BLaER1 treated with 17β-estradiol and CSF1 and Interleukin-3, amounts not matched to agents 10 nM and 100 nM (cell line): ENCODE measurements around the gene PPP1R36.
A peak's percentile ranks its signal among the peaks of the same experiment; 100 is the strongest.

Source experiments
- H3K27ac ChIP-seq, 11 experiments: shearing (Covaris generic); formaldehyde crosslinking; 2 replicates each; pipeline ENCODE4 v1.8.1; 2022
- H3K27me3 ChIP-seq, 11 experiments: shearing (Covaris generic); formaldehyde crosslinking; 2 replicates each; pipeline ENCODE4 v1.8.1; 2022
- H3K36me3 ChIP-seq, 11 experiments: shearing (Covaris generic); formaldehyde crosslinking; 2 replicates each; pipeline ENCODE4 v1.8.1; 2022
- H3K4me1 ChIP-seq, 10 experiments: shearing (Covaris generic); formaldehyde crosslinking; 2 replicates each; pipeline ENCODE4 v1.8.1; 2022
- H3K4me2 ChIP-seq, 11 experiments: shearing (Covaris generic); formaldehyde crosslinking; 2 replicates each; pipeline ENCODE4 v1.8.1; 2022
- H3K4me3 ChIP-seq, 10 experiments: shearing (Covaris generic); formaldehyde crosslinking; 2 replicates each; pipeline ENCODE4 v1.8.1; 2022
- H3K9ac ChIP-seq, 11 experiments: shearing (Covaris generic); formaldehyde crosslinking; 2 replicates each; pipeline ENCODE4 v1.8.1; 2022
- H3K9me3 ChIP-seq, 11 experiments: shearing (Covaris generic); formaldehyde crosslinking; replicated peaks in 1 of 11; 2 replicates each; pipeline ENCODE4 v1.8.1; 2022
- H4K20me1 ChIP-seq, 11 experiments: shearing (Covaris generic); formaldehyde crosslinking; 2 replicates each; pipeline ENCODE4 v1.8.1; 2022
- Cebpa-rat ChIP-seq, 11 experiments: shearing (Covaris generic); IDR thresholded peaks; 2 replicates each; pipeline ENCODE4 v1.8.1; 2022

The PPP1R36 gene

DNA sequence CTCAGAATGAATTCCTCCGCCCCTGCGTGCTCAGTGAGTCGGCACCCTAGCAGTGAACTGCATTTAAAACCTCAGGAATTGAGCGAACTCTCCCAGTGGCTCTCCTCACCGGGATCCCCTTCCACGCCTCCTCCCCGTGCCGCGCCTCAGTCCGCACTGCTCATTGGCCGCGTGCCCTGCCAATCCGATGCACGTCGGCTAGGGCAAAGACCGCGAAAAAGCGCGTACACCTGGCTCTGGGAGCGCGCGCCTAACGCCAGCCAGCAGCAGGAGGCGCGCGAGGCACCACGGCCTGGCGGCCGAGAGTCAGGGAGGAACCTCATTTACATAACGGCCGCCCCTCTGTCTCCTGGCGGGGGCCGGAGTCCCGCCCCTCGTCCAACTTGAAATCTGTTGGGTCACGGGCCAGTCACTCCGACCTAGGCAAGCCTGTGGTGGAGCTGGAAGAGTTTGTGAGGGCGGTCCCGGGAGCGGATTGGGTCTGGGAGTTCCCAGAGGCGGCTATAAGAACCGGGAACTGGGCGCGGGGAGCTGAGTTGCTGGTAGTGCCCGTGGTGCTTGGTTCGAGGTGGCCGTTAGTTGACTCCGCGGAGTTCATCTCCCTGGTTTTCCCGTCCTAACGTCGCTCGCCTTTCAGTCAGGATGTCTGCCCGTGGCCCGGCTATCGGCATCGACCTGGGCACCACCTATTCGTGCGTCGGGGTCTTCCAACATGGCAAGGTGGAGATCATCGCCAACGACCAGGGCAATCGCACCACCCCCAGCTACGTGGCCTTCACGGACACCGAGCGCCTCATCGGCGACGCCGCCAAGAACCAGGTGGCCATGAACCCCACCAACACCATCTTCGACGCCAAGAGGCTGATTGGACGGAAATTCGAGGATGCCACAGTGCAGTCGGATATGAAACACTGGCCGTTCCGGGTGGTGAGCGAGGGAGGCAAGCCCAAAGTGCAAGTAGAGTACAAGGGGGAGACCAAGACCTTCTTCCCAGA is 9.3 kb upstream of the PPP1R36 start, which contains the start of gene HSPA2:
TSS of gene HSPA2 (plus strand) at position 534 of the 995 bp plus-strand sequence. CDS start at position 643, 109 bp downstream.
- no peak for TF ChIP-seq Cebpa-rat (IDR thresholded peaks at IDR 0.05)
- H3K9ac ChIP-seq = peak within 1 kb of the TSS; percentile 71 to 85 (median 81)
- H3K4me1 ChIP-seq = peaks cover 6 to 15% (median 10%) of the 10 kb centered on the region in 10 experiments
- no peaks in the 10 kb centered on the region for H3K27me3 ChIP-seq
- H3K27ac ChIP-seq = peak within 1 kb of the TSS; percentile 55 to 84 (median 80)
- H3K9me3 ChIP-seq = peaks cover 20 to 25% (median 23%) of the 10 kb centered on the region in 11 experiments
- H3K4me3 ChIP-seq = peak within 1 kb of the TSS; percentile 56 to 74 (median 66)
- peaks cover 0 to 3% (median 0%) of the 10 kb centered on the region in 11 experiments; a peak in 1 of 22 replicates for H4K20me1 ChIP-seq
- H3K4me2 ChIP-seq = peak within 1 kb of the TSS; percentile 74 to 92 (median 85)
- peaks cover 0 to 10% (median 0%) of the 10 kb centered on the region in 11 experiments; a peak in 3 of 22 replicates for H3K36me3 ChIP-seq

DNA sequence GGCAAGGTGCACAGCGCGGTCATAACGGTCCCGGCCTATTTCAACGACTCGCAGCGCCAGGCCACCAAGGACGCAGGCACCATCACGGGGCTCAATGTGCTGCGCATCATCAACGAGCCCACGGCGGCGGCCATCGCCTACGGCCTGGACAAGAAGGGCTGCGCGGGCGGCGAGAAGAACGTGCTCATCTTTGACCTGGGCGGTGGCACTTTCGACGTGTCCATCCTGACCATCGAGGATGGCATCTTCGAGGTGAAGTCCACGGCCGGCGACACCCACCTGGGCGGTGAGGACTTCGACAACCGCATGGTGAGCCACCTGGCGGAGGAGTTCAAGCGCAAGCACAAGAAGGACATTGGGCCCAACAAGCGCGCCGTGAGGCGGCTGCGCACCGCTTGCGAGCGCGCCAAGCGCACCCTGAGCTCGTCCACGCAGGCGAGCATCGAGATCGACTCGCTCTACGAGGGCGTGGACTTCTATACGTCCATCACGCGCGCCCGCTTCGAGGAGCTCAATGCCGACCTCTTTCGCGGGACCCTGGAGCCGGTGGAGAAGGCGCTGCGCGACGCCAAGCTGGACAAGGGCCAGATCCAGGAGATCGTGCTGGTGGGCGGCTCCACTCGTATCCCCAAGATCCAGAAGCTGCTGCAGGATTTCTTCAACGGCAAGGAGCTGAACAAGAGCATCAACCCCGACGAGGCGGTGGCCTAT is 8.3 kb upstream of the PPP1R36 start:
- no peak for TF ChIP-seq Cebpa-rat (IDR thresholded peaks at IDR 0.05)
- no peaks in the 10 kb centered on the region for H3K27me3 ChIP-seq
- peaks cover 0 to 10% (median 0%) of the 10 kb centered on the region in 11 experiments; a peak in 3 of 22 replicates for H3K36me3 ChIP-seq
- no peak overlapping the region for H3K27ac ChIP-seq
- peak overlapping the region in 9 of 10 experiments; percentile 52 to 74 (median 66); a peak in 11 of 20 replicates for H3K4me3 ChIP-seq
- H4K20me1 ChIP-seq = peaks cover 0 to 2% (median 0%) of the 10 kb centered on the region in 11 experiments; a peak in 1 of 22 replicates
- peak overlapping the region in 2 of 11 experiments; percentile 44 to 86; a peak in 1 of 22 replicates for H3K4me2 ChIP-seq
- peaks cover 20 to 25% (median 23%) of the 10 kb centered on the region in 11 experiments for H3K9me3 ChIP-seq
- no peak overlapping the region for H3K9ac ChIP-seq
- peaks cover 6 to 15% (median 10%) of the 10 kb centered on the region in 10 experiments for H3K4me1 ChIP-seq

DNA sequence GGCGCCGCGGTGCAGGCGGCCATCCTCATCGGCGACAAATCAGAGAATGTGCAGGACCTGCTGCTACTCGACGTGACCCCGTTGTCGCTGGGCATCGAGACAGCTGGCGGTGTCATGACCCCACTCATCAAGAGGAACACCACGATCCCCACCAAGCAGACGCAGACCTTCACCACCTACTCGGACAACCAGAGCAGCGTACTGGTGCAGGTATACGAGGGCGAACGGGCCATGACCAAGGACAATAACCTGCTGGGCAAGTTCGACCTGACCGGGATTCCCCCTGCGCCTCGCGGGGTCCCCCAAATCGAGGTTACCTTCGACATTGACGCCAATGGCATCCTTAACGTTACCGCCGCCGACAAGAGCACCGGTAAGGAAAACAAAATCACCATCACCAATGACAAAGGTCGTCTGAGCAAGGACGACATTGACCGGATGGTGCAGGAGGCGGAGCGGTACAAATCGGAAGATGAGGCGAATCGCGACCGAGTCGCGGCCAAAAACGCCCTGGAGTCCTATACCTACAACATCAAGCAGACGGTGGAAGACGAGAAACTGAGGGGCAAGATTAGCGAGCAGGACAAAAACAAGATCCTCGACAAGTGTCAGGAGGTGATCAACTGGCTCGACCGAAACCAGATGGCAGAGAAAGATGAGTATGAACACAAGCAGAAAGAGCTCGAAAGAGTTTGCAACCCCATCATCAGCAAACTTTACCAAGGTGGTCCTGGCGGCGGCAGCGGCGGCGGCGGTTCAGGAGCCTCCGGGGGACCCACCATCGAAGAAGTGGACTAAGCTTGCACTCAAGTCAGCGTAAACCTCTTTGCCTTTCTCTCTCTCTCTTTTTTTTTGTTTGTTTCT is 7.6 kb upstream of the PPP1R36 start:
- peaks cover 6 to 15% (median 10%) of the 10 kb centered on the region in 10 experiments for H3K4me1 ChIP-seq
- peaks cover 20 to 25% (median 23%) of the 10 kb centered on the region in 11 experiments for H3K9me3 ChIP-seq
- TF ChIP-seq Cebpa-rat (IDR thresholded peaks at IDR 0.05) = no peak
- H3K36me3 ChIP-seq = peaks cover 0 to 10% (median 0%) of the 10 kb centered on the region in 11 experiments; a peak in 3 of 22 replicates
- no peak overlapping the region for H3K4me2 ChIP-seq
- no peaks in the 10 kb centered on the region for H3K27me3 ChIP-seq
- peak overlapping the region in 1 of 10 experiments; percentile 66; a peak in 1 of 20 replicates for H3K4me3 ChIP-seq
- no peak overlapping the region for H3K27ac ChIP-seq
- H3K9ac ChIP-seq = no peak overlapping the region
- no peaks in the 10 kb centered on the region for H4K20me1 ChIP-seq

DNA sequence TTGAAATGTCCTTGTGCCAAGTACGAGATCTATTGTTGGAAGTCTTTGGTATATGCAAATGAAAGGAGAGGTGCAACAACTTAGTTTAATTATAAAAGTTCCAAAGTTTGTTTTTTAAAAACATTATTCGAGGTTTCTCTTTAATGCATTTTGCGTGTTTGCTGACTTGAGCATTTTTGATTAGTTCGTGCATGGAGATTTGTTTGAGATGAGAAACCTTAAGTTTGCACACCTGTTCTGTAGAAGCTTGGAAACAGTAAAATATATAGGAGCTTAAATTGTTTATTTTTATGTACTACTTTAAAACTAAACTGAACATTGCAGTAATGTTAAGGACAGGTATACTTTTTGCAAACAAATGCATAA is 6.9 kb upstream of the PPP1R36 start:
- Histone ChIP-seq H3K27ac (no peak overlapping the region), H3K4me1 (peaks cover 6 to 15% (median 10%) of the 10 kb centered on the region in 10 experiments), H3K36me3 (peaks cover 0 to 10% (median 0%) of the 10 kb centered on the region in 11 experiments; a peak in 3 of 22 replicates), H3K9ac (no peak overlapping the region), H3K4me3 (no peak overlapping the region), H3K4me2 (no peak overlapping the region), H3K27me3 (no peaks in the 10 kb centered on the region), H4K20me1 (no peaks in the 10 kb centered on the region), H3K9me3 (peaks cover 20 to 25% (median 23%) of the 10 kb centered on the region in 11 experiments)
- TF ChIP-seq Cebpa-rat (IDR thresholded peaks at IDR 0.05) = no peak

DNA sequence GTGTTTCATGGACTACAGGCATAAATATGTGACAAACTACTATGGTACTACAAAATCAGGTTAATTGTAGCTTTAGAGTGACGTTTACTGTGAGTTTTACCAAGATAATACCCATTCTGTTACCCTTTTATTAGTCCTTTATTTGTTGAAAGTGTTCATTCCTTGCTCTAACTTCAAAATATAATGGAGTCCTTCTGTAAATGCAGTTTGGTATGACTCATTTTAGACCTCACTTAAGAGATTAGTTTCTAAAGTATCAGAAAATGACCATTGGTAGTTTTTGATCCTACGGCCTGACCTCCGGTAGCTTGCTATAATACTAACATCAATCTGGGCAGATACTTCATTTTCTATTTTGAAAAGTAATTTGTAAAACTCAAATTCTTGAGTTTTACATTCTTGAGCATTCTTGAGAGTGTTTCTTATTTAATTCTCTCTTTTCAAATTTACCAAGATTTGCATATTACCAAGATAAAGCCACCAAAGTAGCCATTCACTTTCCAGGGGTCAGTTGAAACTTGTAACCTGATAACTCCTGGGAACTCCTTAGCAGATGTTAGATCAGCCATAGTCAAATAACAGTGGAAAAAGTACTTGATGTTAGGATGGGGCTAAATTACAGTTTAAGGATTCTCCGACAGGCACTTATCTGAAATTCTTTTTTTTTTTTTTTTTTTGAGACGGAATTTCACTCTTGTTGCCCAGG is 5.0 kb upstream of the PPP1R36 start:
- no peak for TF ChIP-seq Cebpa-rat (IDR thresholded peaks at IDR 0.05)
- no peak overlapping the region for H3K9ac ChIP-seq
- peaks cover 0 to 10% (median 0%) of the 10 kb centered on the region in 11 experiments; a peak in 3 of 22 replicates for H3K36me3 ChIP-seq

DNA sequence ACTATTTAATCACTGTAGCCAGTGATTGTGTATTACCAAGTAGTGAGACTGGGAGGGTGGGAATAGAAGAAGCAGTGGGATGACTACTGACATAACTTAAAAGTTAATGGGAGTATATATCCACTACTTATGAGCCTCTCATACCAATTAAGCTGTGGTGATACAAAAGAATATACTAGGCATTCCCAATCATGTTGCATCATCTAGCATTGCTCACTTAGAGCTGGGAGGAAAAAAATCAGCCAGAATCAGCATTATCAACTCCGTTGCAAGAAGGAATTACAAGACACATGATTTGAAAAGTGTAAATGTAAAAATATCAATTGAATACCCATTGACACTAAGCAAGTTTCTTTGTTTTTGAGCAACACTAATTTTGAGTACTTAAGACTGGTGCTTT is 745 bp upstream of the PPP1R36 start:
- Histone ChIP-seq H3K4me1 (peaks cover 0 to 14% (median 9%) of the 10 kb centered on the region in 10 experiments; a peak in 11 of 20 replicates), H3K27ac (no peak overlapping the region), H3K36me3 (no peaks in the 10 kb centered on the region), H3K9me3 (peaks cover 0 to 12% (median 7%) of the 10 kb centered on the region in 11 experiments; a peak in 11 of 22 replicates), H3K27me3 (peaks cover 27 to 39% (median 34%) of the 10 kb centered on the region in 11 experiments), H3K9ac (no peak overlapping the region), H3K4me2 (peak overlapping the region in 4 of 11 experiments; percentile 65 to 76 (median 68); a peak in 5 of 22 replicates), H4K20me1 (no peaks in the 10 kb centered on the region), H3K4me3 (no peak overlapping the region)
- no peak for TF ChIP-seq Cebpa-rat (IDR thresholded peaks at IDR 0.05)

More for the DNA sequence above, 5.0 kb upstream of the PPP1R36 start:
- peaks cover 21 to 30% (median 25%) of the 10 kb centered on the region in 11 experiments for H3K9me3 ChIP-seq
- no peaks in the 10 kb centered on the region for H4K20me1 ChIP-seq
- H3K4me3 ChIP-seq = no peak overlapping the region
- H3K27me3 ChIP-seq = peaks cover 13 to 18% (median 14%) of the 10 kb centered on the region in 11 experiments
- H3K4me1 ChIP-seq = peaks cover 0 to 8% (median 5%) of the 10 kb centered on the region in 10 experiments; a peak in 12 of 20 replicates
- no peak overlapping the region for H3K27ac ChIP-seq
- no peak overlapping the region for H3K4me2 ChIP-seq

DNA sequence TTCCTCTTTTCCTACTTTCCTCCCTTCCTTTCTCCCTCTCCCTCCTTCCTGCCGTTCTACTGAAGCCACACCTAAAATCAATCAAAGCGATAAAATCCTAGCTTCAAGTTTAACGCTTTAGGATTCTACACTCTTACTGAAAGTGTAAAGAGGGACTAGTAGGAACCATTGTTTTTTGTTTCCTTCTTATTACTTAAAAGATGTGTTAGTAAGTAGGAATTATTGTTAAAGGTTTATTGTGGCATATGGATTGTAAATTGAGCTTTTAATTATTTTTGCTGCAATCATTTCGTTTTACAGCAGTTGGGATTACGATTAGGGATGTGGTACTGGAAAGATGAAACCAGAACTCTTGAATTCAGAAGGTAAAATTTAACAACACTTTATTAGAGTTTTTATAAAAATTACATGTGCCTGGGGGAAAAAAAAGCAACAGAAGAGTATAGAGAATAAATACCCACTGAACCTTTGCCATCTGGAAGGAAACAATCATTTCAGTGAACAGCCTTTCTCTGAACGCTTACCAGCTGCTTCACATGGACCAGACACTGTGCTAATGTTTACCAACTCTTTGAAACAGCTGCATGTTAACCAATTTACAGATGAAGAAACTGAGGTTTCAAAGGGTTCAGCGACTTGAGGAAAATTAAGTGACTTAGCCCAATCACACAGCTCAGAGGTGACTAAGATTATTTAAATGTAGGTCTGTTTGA is 1.0 kb downstream of the PPP1R36 start:
- peak overlapping the region in 1 of 11 experiments; percentile 63; a peak in 1 of 22 replicates for H3K4me2 ChIP-seq
- H3K27ac ChIP-seq = no peak overlapping the region

More for the DNA sequence above, 1.0 kb downstream of the PPP1R36 start:
- H3K36me3 ChIP-seq = no peaks in the 10 kb centered on the region
- no peak overlapping the region for H3K4me3 ChIP-seq
- peaks cover 0 to 14% (median 9%) of the 10 kb centered on the region in 10 experiments; a peak in 11 of 20 replicates for H3K4me1 ChIP-seq
- no peak overlapping the region for H3K9ac ChIP-seq
- peaks cover 0 to 12% (median 7%) of the 10 kb centered on the region in 11 experiments; a peak in 11 of 22 replicates for H3K9me3 ChIP-seq
- TF ChIP-seq Cebpa-rat (IDR thresholded peaks at IDR 0.05) = no peak
- H4K20me1 ChIP-seq = no peaks in the 10 kb centered on the region
- H3K27me3 ChIP-seq = peaks cover 27 to 39% (median 34%) of the 10 kb centered on the region in 11 experiments
